HFFc6 (cell line): ENCODE data around the gene CDK5. TPM values are rescaled to one million over a fixed set of nuclear protein-coding genes. Genes with fewer than 3 reads are reported as not detected.

ENCODE experiments used
- DNase-seq: peaks from one replicate; pipeline ENCODE4 v3.0.0-alpha.2; 2018
- H3K27ac Mint-ChIP-seq: 2 replicates; pipeline ENCODE4 v1.8.0; 2020; ENCODE audit warnings: mild to moderate bottlenecking, mixed read lengths
- H3K27me3 Mint-ChIP-seq: 2 replicates; pipeline ENCODE4 v1.8.0; 2021; ENCODE audit warnings: mild to moderate bottlenecking, moderate library complexity, mixed read lengths; ENCODE audit not compliant: insufficient read depth
- H3K36me3 Mint-ChIP-seq: 2 replicates; pipeline ENCODE4 v1.8.0; 2021; ENCODE audit warnings: low read depth, mixed read lengths
- H3K4me1 Mint-ChIP-seq: 2 replicates; pipeline ENCODE4 v1.8.0; 2020; ENCODE audit warnings: low read depth, mixed read lengths
- H3K4me3 Mint-ChIP-seq: 2 replicates; pipeline ENCODE4 v1.8.0; 2020; ENCODE audit warnings: mild to moderate bottlenecking, moderate library complexity, mixed read lengths
- H3K9me3 Mint-ChIP-seq: 2 replicates; pipeline ENCODE4 v1.8.0; 2020; ENCODE audit warnings: mild to moderate bottlenecking, mixed read lengths
- total RNA-seq, 6 experiments: library from RNA; stranded (reverse); fragmentation: NEBNext Ultra II Directional; extraction: Animal tissue kit (Norgen Biotek cat#: 25700); gene quantifications; 2 replicates in 1 of 6; 3 replicates in 5 of 6; pipeline ENCODE4 v1.2.3, GENCODE V29; 2021
- TF ChIP-seq, protein P1 (sequence below): fragments of 200-600 bp; sonication (generic); IDR thresholded peaks from 2 replicates; pipeline ENCODE4 v1.5.0; 2021; ENCODE audit warnings: antibody characterized with exemption, mild to moderate bottlenecking

CDK5 gene
- total RNA-seq, 6 experiments from 2014 or later, result 31.3 to 37.3 (median 33.4) TPM

DNA sequence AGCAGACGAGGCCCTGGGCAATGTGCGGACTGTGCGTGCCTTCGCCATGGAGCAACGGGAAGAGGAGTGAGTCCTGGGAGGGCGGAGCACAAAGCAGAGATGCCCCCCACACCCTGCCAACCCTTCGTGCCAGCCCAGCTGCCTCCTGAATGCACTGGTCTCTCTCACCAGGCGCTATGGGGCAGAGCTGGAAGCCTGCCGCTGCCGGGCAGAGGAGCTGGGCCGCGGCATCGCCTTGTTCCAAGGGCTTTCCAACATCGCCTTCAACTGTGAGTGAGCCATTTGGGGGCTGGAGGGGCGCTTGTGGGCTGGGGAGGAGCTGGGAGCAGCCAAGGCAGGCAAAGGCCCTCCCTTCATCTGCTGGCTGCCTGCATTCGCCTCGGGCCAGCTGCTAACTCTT, 21.8 kb downstream of the CDK5 start:
- H3K9me3 Mint-ChIP-seq, result no peaks in the 10 kb centered on the region
- DNase-seq, result no peak
- H3K4me3 Mint-ChIP-seq, result no peak overlapping the region
- no peak overlapping the region for H3K27ac Mint-ChIP-seq
- no peaks in the 10 kb centered on the region; the same call in 1 of the 2 replicates for H3K27me3 Mint-ChIP-seq
- TF ChIP-seq, protein P1, sequence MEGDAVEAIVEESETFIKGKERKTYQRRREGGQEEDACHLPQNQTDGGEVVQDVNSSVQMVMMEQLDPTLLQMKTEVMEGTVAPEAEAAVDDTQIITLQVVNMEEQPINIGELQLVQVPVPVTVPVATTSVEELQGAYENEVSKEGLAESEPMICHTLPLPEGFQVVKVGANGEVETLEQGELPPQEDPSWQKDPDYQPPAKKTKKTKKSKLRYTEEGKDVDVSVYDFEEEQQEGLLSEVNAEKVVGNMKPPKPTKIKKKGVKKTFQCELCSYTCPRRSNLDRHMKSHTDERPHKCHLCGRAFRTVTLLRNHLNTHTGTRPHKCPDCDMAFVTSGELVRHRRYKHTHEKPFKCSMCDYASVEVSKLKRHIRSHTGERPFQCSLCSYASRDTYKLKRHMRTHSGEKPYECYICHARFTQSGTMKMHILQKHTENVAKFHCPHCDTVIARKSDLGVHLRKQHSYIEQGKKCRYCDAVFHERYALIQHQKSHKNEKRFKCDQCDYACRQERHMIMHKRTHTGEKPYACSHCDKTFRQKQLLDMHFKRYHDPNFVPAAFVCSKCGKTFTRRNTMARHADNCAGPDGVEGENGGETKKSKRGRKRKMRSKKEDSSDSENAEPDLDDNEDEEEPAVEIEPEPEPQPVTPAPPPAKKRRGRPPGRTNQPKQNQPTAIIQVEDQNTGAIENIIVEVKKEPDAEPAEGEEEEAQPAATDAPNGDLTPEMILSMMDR, result no peak
- peaks cover 25% of the 10 kb centered on the region for H3K4me1 Mint-ChIP-seq
- no peaks in the 10 kb centered on the region for H3K36me3 Mint-ChIP-seq

GRCh38 chr7:151035026-151035717, 22.5 kb downstream of the CDK5 start:
- Mint-ChIP-seq H3K27ac (no peak overlapping the region), H3K4me3 (no peak overlapping the region), H3K4me1 (peaks cover 24% of the 10 kb centered on the region), H3K27me3 (no peaks in the 10 kb centered on the region; the same call in 1 of the 2 replicates), H3K36me3 (no peaks in the 10 kb centered on the region), H3K9me3 (no peaks in the 10 kb centered on the region)
- DNase-seq, result no peak
- TF ChIP-seq, protein P1, result no peak

DNA sequence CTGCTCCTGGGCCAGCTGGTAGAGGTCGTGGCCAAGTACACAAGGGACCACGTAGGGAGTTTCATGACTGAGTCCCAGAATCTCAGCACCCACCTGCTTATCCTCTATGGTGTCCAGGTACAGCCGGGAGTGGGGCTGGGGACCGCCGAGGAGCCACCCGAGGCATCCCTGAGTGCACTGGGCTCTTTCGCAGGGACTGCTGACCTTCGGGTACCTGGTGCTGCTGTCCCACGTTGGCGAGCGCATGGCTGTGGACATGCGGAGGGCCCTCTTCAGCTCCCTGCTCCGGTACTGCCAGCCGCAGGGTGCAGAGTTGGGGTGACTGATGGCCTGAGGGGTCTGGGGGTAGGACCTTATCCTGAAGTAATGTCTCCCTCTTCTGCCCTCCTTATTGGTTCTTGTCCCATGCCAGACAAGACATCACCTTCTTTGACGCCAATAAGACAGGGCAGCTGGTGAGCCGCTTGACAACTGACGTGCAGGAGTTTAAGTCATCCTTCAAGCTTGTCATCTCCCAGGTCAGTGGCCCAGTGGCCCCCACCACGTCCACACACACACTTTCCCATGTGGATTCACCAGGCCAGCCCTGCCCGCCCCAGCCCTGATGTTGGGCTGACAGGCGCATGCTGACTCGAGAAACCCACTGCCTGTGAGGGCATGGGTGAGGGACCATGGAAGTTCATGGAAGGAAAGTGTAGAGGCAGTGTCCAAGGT, 23.2 kb downstream of the CDK5 start:
- Mint-ChIP-seq H3K9me3 (no peaks in the 10 kb centered on the region), H3K4me3 (no peak overlapping the region), H3K27me3 (no peaks in the 10 kb centered on the region), H3K36me3 (no peaks in the 10 kb centered on the region), H3K27ac (no peak overlapping the region), H3K4me1 (peaks cover 23% of the 10 kb centered on the region)
- DNase-seq, result no peak
- TF ChIP-seq, protein P1, result no peak

DNA sequence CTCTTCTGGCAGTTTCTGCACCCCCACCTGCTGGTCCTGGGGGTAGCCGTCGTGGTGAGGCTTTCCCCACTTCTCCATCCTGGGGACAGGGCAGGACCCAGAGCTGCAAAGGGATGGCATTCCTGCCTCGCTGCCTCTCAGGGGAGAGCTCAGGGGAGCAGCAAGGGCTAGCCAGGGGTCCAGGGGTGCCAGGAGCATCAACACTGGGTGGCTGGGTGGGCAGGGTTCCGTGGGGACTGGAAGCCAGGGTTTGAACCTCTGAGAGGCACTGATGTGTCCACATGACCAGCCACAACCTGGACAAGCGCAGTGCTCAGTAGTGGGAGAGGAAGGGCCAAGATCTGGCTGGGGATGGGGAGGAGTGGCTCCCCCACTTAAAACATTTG, 23.8 kb downstream of the CDK5 start:
- Mint-ChIP-seq H3K9me3 (no peaks in the 10 kb centered on the region), H3K4me3 (no peak overlapping the region), H3K27ac (no peak overlapping the region), H3K36me3 (peaks cover 4% of the 10 kb centered on the region), H3K27me3 (no peaks in the 10 kb centered on the region), H3K4me1 (peaks cover 23% of the 10 kb centered on the region)
- TF ChIP-seq, protein P1, result no peak
- DNase-seq, result no peak

- H3K4me3 Mint-ChIP-seq, result no peak overlapping the region
- TF ChIP-seq, protein P1, result peak; percentile 41
- H3K9me3 Mint-ChIP-seq, result no peaks in the 10 kb centered on the region
- no peaks in the 10 kb centered on the region for H3K27me3 Mint-ChIP-seq
- peaks cover 7% of the 10 kb centered on the region for H3K36me3 Mint-ChIP-seq
- peaks cover 21% of the 10 kb centered on the region for H3K4me1 Mint-ChIP-seq
- H3K27ac Mint-ChIP-seq, result no peak overlapping the region
- DNase-seq, result no peak
Observed at GRCh38 chr7:151032936-151033863, 24.5 kb downstream of the CDK5 start.
